PC-9 (cell line): ENCODE measurements around the gene YES1. TPM values are rescaled to one million over a fixed set of nuclear protein-coding genes. Genes with fewer than 3 reads are reported as not detected.
A peak's percentile ranks its signal among the peaks of the same experiment; 100 is the strongest.

Experiments
- BruUV-seq: library from RNA; stranded (reverse); fragments of 400-500 nt; replicated peaks from 2 replicates; lab custom pipeline; 2021; lab: Mats Ljungman, UMichigan
- CTCF ChIA-PET: fragments of 300-600 bp; sonication (Branson Sonifier 250); formaldehyde crosslinking; loops from one replicate; lab custom pipeline; 2022; ENCODE audit warnings: antibody characterized with exemption; lab: Charles Lee
- POLR2A ChIA-PET: fragments of 300-600 bp; sonication (Branson Sonifier 250); formaldehyde crosslinking; loops from one replicate; lab custom pipeline; 2022; ENCODE audit warnings: antibody characterized with exemption; ENCODE audit not compliant: unreplicated experiment; lab: Charles Lee
- DNase-seq, 2 experiments: peaks; one replicate each; pipeline versions ENCODE4 v3.0.0 to v3.0.0-alpha.2; 2015 to 2022; ENCODE audit warnings: mixed read lengths in 1 of 2
- H2AFZ ChIP-seq: fragments of 200-600 bp; sonication (generic); 2 replicates; pipeline ENCODE4 v1.8.1; 2017; ENCODE audit warnings: antibody characterized with exemption
- H3F3A ChIP-seq: fragments of 200-600 bp; sonication (generic); 2 replicates; pipeline ENCODE4 v1.8.1; 2017; ENCODE audit warnings: antibody characterized with exemption, mild to moderate bottlenecking, low read depth; ENCODE audit not compliant: insufficient read depth
- H3K27ac ChIP-seq: fragments of 200-600 bp; sonication (generic); 2 replicates; pipeline ENCODE4 v1.6.1; 2016; ENCODE audit warnings: mixed run types
- H3K27me3 ChIP-seq: fragments of 200-600 bp; sonication (generic); 2 replicates; pipeline ENCODE4 v1.6.1; 2016; ENCODE audit warnings: low read depth, mixed run types; ENCODE audit not compliant: insufficient read depth
- H3K36me3 ChIP-seq: fragments of 200-600 bp; sonication (generic); 2 replicates; pipeline ENCODE4 v1.6.1; 2016; ENCODE audit warnings: low read depth, mixed run types
- H3K4me1 ChIP-seq: fragments of 200-600 bp; sonication (generic); replicated peaks from 2 replicates; pipeline ENCODE4 v1.6.1; 2016; ENCODE audit warnings: mixed run types; ENCODE audit not compliant: insufficient read depth
- H3K4me2 ChIP-seq: fragments of 200-600 bp; sonication (generic); 2 replicates; pipeline ENCODE4 v1.6.1; 2017; ENCODE audit warnings: mixed run types
- H3K4me3 ChIP-seq: fragments of 200-600 bp; sonication (generic); 2 replicates; pipeline ENCODE4 v1.6.1; 2016; ENCODE audit warnings: mixed run types
- H3K79me2 ChIP-seq: fragments of 200-600 bp; sonication (generic); 2 replicates; pipeline ENCODE4 v1.6.1; 2017; ENCODE audit warnings: low read depth, mixed run types
- H3K9me2 ChIP-seq: fragments of 200-600 bp; sonication (generic); 2 replicates; pipeline ENCODE4 v1.8.1; 2017; ENCODE audit warnings: mild to moderate bottlenecking; ENCODE audit not compliant: insufficient read depth
- H3K9me3 ChIP-seq: fragments of 200-600 bp; sonication (generic); 2 replicates; pipeline ENCODE4 v1.8.1; 2016; ENCODE audit warnings: low read depth; ENCODE audit not compliant: insufficient read depth
- H4K20me1 ChIP-seq: fragments of 200-600 bp; sonication (generic); 2 replicates; pipeline ENCODE4 v1.8.1; 2017; ENCODE audit not compliant: insufficient read depth
- EZH2 ChIP-seq: fragments of 200-600 bp; sonication (generic); IDR thresholded peaks from 2 replicates; pipeline ENCODE4 v1.8.0; 2017; ENCODE audit warnings: antibody characterized with exemption, low read depth
- intact Hi-C: fragments of 100-400 bp; cut with micrococcal nuclease; formaldehyde crosslinking; loops from one replicate; pipeline ENCODE4 v1.10.0; 2022; ENCODE audit not compliant: unreplicated experiment
- total RNA-seq: library from RNA; stranded (reverse); gene quantifications from 2 replicates; pipeline ENCODE4 v1.2.3, GENCODE V29; 2021
- TF ChIP-seq, protein P1 (sequence below): fragments of 200-600 bp; sonication (generic); conservative IDR thresholded peaks from 2 replicates; pipeline ENCODE4 v1.6.1; 2017; ENCODE audit warnings: mixed run types, antibody characterized with exemption, mild to moderate bottlenecking, moderate library complexity

YES1 gene
- total RNA-seq, 1 experiment from 2014 or later: 111 TPM

DNA sequence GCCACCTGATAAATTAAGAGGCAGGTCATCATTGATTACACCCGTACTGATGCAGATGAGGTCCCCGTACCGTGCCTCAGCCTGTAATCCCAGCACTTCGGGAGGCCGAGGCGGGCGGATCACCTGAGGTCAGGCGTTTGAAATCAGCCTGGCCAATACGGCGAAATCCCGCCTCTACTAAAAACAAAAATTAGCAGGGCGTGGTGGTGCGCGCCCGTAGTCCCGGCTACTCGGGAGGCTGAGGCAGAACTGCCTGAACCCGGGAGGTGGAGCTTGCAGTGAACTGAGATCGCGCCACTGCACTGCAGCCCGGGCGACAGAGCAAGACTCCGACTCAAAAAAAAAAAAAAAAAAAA, 98.9 kb downstream of the YES1 start:
- ChIA-PET POLR2A (interaction anchor here (0.6 to 0.8 kb wide), 2 partner anchors 55 to 1862 kb away, joined by 5 to 8 read pairs; partner anchors contain the start of gene TYMS), CTCF (interaction anchor here (0.6 to 1.6 kb wide), 5 partner anchors 10 to 148 kb away, joined by 3 to 12 read pairs (median 3); no protein-coding TSS in a partner anchor)

DNA sequence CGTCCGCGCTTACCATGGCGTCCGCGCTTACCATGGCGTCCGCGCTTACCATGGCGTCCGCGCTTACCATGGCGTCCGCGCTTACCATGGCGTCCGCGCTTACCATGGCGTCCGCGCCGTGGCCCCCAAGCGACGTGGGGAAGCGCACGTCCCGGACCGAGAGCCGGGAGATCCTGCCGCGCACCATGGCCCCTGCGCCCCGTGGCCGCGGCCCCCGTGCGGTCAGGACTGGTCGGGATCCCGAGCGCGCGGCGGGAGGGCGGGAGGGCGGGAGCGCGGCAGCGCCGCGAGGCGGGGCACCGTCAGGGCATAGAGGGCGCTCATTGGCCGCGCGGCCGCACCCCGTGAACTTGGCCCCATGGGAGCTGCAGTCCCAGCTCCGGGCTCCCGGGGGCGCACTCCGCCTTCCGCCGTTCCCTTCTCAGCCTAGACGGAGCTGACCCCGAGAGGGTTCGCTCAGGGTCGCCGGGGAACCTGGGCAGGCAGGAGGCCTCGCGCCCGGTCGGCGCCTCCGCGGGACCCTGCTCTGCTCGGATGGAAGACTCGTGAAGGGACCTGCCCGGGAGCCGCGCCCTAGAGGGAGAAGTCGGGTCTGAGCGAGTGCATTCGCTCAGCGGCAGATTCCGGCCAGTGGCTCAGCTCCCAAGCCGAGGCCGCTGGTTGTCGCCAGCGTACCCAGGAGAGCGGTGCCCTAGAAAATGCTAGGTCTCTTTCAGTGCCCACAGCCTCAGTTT, 99.5 kb downstream of the YES1 start, which contains the start of gene ENOSF1:
Gene ENOSF1 (minus strand): TSS at position 230 of the 734 bp plus-strand sequence. CDS start 43 bp downstream, at position 187.
- BruUV-seq: no TSS peak
- Histone ChIP-seq H3F3A (0 out of 2 replicates have a peak, but pooled peaks cover 7% of the 10 kb centered on the region), H3K9me3 (no peaks in the 10 kb centered on the region), H4K20me1 (no peaks in the 10 kb centered on the region; the same call in 1 of the 2 replicates), H3K4me2 (peak within 1 kb of the TSS; percentile 98), H2AFZ (peak within 1 kb of the TSS; percentile 94), H3K9me2 (no peaks in the 10 kb centered on the region), H3K36me3 (no peaks in the 10 kb centered on the region; the same call in 1 of the 2 replicates), H3K79me2 (peaks cover 36% of the 10 kb centered on the region), H3K27me3 (no peaks in the 10 kb centered on the region), H3K27ac (peak within 1 kb of the TSS; percentile 62), H3K4me1 (peaks cover 8% of the 10 kb centered on the region; the same call in 1 of the 2 replicates), H3K4me3 (peak within 1 kb of the TSS; percentile 92)
- intact Hi-C loops: loop anchor here (10.0 kb wide), 2 partner anchors 88 to 122 kb away; no protein-coding TSS in a partner anchor
- DNase-seq: peak; percentile 54 to 97
- ChIA-PET POLR2A (interaction anchor here (0.6 to 0.8 kb wide), 4 partner anchors 54 to 1863 kb away, joined by 3 to 8 read pairs (median 6); partner anchors contain the start of gene TYMS), CTCF (interaction anchor here (0.6 to 1.6 kb wide), 6 partner anchors 10 to 149 kb away, joined by 3 to 12 read pairs (median 3); no protein-coding TSS in a partner anchor)
- TF ChIP-seq, protein P1, sequence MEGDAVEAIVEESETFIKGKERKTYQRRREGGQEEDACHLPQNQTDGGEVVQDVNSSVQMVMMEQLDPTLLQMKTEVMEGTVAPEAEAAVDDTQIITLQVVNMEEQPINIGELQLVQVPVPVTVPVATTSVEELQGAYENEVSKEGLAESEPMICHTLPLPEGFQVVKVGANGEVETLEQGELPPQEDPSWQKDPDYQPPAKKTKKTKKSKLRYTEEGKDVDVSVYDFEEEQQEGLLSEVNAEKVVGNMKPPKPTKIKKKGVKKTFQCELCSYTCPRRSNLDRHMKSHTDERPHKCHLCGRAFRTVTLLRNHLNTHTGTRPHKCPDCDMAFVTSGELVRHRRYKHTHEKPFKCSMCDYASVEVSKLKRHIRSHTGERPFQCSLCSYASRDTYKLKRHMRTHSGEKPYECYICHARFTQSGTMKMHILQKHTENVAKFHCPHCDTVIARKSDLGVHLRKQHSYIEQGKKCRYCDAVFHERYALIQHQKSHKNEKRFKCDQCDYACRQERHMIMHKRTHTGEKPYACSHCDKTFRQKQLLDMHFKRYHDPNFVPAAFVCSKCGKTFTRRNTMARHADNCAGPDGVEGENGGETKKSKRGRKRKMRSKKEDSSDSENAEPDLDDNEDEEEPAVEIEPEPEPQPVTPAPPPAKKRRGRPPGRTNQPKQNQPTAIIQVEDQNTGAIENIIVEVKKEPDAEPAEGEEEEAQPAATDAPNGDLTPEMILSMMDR: peak; percentile 86
- no peak for TF ChIP-seq EZH2

More for the DNA sequence above, 98.9 kb downstream of the YES1 start:
- DNase-seq: no peak
- Histone ChIP-seq H3K27ac (no peak overlapping the region), H3K79me2 (peaks cover 36% of the 10 kb centered on the region), H3F3A (0 out of 2 replicates have a peak, but pooled peaks cover 7% of the 10 kb centered on the region), H3K4me3 (peak overlapping the region; percentile 92), H3K36me3 (no peaks in the 10 kb centered on the region; the same call in 1 of the 2 replicates), H4K20me1 (no peaks in the 10 kb centered on the region; the same call in 1 of the 2 replicates), H3K9me3 (no peaks in the 10 kb centered on the region), H3K27me3 (no peaks in the 10 kb centered on the region), H2AFZ (peak overlapping the region; percentile 87), H3K4me2 (peak overlapping the region; percentile 67), H3K4me1 (peaks cover 8% of the 10 kb centered on the region; the same call in 1 of the 2 replicates), H3K9me2 (no peaks in the 10 kb centered on the region)
- BruUV-seq: TSS peak; percentile 90
- intact Hi-C loops: loop anchor here (10.0 kb wide), 2 partner anchors 88 to 122 kb away; no protein-coding TSS in a partner anchor
- no peak for TF ChIP-seq EZH2
- TF ChIP-seq, protein P1: no peak
